HG02943 (cell line): ENCODE measurements around the gene ANKRD37.
"Not testable (repeated sequence)": the region's sequence is repeated elsewhere in the genome, so short reads cannot be mapped to it uniquely, and the experiment has no call there.

Experiments
- ATAC-seq: cut with Tn5 transposase; IDR thresholded peaks from one replicate; pipeline ENCODE4 v1.9.1; 2021; ENCODE audit warnings: mild to moderate bottlenecking, low read depth, moderate library complexity; ENCODE audit not compliant: unreplicated experiment

Gene ANKRD37, protein sequence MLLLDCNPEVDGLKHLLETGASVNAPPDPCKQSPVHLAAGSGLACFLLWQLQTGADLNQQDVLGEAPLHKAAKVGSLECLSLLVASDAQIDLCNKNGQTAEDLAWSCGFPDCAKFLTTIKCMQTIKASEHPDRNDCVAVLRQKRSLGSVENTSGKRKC

DNA sequence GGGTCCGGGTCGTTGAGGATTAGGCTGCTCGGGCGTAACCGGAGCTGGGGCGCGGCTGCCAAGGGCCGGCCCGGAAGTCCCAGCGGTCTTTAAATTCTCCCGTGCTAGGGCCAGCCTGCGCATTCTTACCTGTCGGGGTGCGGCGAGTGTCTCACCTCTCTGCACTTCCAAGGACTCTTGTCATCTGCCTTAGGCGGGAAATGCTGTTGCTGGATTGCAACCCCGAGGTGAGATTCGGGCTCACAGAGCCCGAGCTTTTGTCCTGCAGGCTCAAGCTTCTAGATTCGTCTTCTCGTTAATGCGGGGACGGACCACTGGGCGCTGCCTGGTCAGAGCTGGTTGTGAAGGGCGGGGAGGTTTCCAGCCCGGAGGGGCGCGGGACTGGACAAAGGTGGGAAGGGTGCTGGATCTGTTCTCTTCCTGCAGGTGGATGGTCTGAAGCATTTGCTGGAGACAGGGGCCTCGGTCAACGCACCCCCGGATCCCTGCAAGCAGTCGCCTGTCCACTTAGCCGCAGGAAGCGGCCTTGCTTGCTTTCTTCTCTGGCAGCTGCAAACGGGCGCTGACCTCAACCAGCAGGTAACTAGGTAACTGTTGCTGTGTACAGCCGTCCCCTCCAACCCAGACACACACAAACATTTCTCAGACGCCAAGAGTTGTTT is at the start of gene ANKRD37:
Gene ANKRD37 (plus strand): TSS at position 118 of the 662 bp plus-strand sequence. CDS start 83 bp downstream, at position 201.
- ATAC-seq = peak; percentile 4

DNA sequence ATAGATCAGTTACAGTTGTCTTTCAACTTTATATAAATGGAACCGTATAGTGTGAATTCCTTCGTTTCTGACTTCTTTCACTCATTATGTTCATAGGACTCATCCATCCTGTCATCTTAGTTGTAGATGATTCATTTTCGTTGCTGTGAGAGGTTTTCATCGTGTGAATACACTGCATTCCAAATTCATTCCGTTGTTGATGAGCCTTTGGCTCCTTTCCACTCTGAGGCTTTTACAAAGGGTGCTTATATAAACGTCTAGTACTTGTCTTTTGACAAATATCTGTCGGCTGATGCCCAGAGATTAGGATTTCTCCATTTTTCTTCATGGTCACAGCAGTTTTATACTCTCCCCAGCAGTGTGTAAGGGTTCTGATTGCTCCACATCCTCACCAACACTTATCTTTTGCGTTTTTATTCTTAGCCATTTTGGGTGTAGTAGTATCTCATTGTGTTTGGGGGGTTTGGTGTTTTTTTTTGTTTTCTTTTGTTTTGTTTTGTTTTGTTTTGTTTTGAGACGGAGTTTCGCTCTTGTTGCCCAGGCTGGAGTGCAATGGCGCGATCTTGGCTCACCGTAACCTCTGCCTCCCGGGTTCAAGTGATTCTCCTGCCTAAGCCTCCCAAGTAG is 49.6 kb upstream of the ANKRD37 start:
- no peak for ATAC-seq

DNA sequence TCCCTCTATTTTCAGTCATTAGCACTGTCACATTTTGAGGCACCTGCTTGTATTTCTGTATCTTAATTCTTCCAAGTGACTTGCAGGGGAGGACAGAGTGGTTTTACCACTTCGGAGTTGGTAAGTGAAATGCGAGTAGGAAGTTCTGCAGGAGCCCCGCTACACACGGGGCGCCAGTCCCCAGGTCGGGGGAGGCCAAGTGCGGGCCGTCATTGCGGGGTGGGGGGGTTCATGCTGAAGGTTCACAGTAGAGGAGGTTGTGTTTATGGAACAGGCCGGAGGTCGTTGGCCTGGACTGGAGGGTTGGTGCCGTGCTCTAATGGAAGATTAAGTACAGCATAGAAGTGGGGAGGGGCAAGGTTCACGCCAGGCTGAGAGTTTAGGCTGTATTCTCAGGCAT is 45.0 kb upstream of the ANKRD37 start:
- no peak for ATAC-seq

DNA sequence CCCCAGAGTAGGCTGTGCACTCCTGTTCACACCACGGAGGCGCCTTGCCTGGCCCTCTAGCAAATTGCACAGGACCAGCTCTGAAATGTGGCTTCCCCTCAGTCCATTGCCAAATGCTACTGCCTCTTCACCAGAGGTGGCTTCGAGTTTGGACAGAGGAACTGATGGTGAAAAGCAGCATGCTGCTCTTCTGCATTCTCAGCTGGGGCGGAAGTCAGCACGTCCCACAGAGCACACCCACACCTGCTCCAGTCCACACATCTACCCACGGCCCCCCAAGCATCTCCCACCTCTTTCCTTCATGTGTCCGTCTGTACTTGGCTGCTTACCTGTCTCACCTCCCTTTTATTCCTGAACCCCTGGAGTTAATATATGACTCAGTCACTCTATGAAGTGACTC is 44.4 kb upstream of the ANKRD37 start:
- no peak for ATAC-seq

DNA sequence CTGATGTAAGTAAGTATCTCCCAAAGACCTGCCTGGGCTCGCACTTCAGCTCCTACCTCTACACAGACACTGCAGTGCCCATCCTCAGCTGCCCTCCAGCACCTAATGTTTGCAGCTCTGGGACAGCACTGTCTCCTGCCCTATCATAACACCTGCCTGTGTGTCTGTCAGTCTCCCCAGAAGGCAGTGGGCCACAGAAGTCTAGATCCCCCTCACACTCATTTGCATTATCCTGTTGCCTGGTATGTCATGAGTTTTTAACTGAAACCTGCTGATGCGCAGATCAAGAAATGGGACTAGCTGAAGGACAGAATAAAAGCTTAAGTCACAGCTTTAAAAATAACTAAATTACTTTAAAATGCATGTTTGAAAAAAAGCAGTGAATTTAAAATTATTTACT is 43.9 kb upstream of the ANKRD37 start:
- no peak for ATAC-seq

DNA sequence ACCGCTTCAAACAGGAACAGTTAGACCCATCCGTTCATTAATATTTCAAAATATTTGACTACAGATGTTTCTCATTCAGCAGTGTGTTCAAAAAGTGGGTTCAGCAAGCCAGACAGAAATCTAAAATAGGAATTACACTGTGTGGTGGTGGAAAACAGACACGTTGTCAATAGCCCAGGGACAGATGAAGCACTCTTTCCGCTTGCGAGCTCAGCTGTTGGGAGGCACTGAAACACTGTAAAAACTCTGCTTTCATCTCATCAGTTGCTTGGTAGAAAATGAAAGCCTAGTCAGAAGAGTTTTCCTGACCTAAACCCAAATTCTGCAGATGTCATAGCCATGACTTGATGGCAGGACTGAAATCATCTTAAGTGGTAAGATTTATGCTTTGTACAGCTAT is 39.4 kb upstream of the ANKRD37 start:
- no peak for ATAC-seq

DNA sequence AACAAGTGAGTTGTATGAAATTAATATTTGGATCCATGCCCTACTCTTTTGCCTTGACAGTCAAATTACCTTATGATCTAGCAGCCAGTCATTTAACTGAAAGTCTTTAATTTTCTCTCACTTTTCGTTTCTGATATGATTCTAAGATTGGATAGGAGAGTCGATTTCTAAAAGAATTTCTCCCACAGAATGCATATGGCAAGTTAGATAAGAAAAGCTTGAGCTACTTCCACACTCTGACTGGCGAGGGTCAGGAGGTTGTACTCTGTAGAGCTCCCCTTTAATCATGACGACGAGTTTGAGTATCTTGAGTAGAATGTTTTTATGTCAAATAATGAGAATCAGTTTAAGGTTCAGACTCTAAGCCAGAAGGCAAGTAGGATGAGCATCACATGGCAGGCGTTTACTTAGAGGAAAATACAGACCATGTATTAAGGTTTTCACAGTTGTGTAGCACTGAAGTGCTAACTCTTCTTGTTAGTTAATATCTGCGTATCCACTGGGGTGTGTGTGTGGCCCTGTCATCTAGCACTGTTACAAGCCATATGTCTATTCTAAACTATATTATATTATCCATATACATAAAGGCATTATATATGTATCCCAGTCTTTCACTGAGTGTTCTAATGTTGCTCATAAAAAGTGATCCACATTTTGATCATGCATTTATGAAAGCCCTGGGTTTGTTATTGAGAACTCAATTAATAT is 38.8 kb upstream of the ANKRD37 start:
- ATAC-seq = no peak

DNA sequence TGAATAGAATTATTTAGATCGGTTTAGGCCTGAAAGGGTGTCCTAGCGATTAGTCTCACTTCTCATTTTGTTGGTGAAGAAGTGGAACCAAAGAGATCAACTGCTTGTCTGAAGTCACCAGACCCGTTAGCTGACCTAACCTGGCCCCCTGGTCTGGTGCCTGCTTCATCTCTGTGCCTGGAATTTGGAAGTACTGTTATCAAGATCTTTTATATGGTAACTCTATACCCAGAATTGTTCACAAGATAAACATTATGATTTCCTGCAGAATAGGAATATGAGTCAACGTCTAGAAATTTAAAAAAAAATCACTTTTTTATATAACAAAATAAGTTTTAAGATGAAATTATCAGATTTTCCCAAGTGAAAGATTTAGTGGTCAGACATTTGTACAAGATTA is 38.1 kb upstream of the ANKRD37 start:
- ATAC-seq = no peak

DNA sequence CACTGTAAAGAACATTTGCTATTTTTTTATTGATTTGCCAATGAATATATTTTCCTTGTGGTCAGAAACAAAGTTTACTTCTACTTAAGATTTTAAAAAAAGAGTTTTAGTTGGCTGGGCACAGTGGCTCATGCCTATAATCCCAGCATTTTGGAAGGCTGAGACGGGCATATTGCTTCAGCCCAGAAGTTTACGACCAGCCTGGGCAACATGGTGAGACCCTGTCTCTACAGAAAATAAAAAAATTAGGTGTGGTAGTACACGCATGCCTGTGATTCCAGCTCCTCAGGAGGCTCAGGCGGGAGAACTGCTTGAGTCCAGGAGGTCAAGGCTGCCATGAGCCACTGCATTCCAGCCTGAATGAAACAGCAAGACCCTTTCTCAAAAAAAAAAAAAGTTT is 37.7 kb upstream of the ANKRD37 start:
- no peak for ATAC-seq

DNA sequence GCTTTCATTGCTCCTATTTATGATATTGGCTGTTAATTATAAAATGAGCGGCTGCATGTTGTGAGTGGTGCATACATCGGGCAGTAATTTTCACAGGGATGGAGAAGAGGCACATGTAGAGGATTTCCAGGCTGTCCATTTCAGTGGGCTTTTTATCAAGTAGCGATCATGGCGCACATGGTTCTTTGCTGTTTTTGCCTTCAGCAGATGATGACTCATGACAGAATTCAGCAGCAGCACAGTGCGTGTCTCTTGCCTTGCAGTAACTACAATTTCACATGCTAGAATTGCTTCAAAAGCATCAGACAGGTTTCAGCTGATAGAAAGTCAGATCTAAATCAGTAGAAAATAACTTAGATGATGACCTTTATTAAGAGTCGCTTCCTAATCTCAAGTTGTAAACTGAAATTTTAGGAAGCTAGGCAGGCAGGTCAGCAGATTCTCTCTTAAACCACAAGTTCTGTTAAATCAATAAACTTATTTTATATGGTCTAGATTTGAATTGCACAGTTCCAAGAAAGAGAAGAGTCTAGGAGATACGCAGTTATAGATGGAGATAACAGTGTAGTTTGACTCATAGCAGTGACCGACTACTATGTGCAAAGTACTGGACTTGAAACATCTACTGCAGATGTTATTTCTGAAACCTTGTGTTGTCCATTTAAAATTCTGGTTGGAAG is 36.7 kb upstream of the ANKRD37 start:
- ATAC-seq = no peak

DNA sequence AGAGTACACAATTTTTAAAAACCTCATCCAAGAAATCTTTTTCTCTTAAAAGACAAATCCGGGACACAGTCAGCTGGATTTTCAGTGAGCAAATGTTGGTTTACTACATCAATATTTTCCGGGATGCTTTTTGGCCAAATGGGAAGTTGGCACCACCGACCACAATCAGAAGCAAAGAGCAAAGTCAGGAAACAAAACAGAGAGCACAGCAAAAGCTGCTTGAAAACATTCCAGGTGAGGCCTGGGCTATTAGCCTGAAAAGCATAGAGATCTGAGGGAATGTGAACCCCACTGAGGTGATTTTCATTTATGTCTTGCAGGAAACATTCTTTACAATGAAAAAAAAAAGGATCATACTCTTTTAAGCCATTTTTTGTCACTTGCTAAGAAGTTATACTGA is 34.8 kb upstream of the ANKRD37 start:
- ATAC-seq = no peak

DNA sequence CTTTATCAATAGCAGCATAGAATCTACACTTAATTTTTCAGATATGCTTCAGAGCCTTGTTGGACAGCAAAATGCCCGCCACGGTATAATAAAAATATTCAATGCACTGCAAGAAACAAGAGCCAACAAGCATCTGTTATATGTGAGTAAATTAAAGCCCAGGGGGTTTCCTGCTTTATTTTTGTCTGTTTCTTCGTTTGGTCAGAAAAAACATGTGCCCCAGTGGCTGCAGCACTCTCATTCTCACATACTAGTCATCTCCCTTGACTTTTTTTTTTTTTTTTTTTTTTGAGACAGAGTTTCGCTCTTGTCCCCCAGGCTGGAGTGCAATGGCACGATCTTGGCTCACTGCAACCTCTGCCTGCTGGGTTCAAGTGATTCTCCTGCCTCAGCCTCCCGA is 34.1 kb upstream of the ANKRD37 start:
- not testable (repeated sequence) for ATAC-seq

DNA sequence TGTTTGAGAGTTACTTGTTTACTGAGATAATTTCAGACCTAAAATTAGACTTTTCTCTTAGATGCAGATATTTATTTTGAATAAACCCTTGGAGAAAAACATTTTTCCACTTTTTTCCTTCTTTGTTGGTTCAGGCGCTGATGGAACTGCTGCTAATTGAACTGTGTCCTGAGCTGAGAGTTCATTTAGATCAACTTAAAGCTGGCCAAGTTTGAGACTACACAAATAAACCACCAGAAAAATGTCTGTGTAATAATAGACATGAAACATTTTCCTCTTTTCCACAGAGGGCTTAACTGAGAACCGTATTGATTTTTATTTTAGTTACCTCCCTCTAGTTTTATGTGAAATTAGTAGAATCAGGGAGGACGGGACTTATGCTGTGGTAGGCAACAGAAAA is 33.4 kb upstream of the ANKRD37 start:
- no peak for ATAC-seq

DNA sequence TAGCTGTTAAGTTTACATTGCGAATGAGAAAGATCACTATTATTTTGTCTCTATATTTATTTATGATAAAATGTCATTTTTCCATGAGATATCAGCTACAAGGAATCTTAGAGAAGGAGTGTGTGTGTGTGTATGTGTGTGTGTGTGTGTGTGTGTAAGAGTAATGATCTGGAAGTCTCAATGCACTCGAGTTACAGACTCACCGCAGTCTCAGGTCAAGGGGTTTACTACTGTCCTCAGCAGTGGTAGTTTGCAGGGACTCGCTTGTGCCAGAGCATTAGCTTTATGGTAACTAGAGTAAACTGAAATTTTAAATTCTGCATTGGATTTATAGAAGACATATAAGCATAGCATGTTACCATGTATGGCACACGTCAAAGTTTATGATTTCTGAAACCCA is 31.8 kb upstream of the ANKRD37 start:
- no peak for ATAC-seq

DNA sequence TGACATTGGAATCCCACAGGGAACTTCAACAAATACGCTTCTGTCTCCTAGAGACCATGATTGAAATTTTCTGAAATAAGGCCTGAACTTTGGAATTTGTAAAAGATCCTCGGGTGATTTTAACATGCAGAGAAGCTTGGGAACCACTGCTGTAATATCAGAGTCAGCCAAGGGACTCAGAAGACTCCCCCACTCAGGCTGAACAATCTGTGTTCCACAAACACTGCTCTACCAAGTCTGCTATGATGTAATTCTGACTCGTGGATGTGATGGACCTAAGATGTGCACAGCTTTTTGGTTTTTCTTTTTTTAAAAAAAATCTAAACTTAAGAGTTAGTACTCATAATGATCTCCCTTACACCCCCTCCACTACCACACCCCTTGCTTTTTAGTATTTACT is 26.9 kb upstream of the ANKRD37 start:
- ATAC-seq = no peak

DNA sequence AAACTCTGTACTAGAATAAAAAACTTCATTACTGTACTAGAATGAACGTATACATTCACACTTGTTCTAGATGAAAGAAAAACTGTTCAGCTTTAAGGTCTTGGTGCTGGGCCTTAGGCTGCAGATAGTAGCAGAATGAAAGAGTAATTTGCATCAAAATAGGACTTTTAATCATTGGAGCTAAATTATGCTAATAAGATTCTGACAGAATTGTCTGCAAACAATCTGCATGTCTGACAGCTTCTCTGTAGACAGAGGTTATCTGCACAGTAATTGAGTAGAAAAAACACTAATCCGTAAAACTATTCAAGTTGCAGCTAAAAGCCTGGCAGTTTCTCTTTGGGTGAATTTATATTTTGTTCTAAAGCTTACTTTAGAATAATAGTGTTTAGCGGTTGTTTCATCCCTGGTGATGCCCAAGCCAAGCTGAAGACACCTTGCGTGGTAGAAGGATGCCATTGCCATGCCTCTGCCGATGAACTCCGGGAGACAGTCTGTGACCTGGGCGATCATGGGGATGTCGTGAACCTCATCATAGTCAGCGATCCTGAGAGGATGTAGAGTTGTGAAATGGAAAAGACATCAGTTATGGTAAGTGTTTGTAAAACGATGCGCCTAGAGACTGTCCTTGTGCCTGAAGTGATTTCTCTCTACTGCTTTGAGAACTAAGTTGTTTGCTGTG is 26.2 kb upstream of the ANKRD37 start:
- no peak for ATAC-seq

DNA sequence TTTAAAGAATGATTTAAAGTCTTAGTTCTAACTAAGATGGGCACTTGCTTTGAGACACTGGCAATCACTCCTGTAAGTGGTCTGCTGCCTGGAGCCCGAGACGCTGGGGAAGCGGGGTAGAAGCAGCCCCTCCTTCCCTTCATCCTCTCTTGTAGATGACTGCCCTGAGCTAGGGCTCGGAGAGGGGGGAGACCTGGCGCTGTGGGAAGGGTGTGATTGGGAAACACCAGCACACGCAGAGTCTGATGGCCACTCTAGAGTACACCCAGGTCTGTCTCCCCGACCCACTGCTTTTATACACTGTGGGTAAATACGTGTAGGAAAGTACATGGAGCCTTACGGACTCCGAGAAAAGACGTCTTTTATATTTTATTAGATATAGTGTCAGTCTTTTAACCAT is 24.9 kb upstream of the ANKRD37 start:
- no peak for ATAC-seq

DNA sequence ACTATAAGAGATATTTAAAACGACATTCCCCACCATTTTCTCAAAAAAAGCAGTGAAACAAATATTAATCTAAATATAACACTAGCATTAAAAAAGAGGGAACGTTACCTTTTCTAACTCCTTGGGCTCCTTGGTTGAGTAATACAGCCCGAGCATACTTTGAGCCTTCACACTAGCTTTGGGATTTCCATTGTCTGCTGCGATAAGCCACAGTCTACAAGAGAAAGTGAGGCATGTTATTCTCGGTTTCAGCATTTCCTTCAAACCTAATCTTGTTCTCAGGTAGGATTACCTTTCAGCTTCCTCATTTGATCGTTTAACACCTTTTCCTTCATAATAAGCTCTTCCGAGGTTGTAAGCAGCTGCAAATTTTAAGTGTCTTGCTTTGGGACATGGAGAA is 22.6 kb upstream of the ANKRD37 start:
- no peak for ATAC-seq

DNA sequence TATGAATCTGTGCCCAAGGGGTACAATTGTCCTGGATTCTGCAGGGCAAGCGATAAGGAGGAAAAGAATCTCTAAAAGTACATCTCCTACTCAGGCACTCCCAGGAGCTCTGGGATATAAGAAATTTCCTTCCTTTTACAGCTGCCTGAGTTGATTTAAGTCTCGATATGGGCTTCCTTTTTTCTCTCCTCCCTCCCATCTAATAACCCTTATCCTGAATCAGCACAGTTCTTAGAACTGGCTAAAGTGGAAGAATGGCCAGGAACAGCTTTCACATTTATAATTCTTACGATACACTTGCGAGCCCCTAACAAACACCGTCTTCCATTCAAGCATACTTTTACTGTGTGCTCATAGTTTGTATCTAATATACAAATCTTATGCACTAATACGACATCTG is 22.1 kb upstream of the ANKRD37 start:
- no peak for ATAC-seq

DNA sequence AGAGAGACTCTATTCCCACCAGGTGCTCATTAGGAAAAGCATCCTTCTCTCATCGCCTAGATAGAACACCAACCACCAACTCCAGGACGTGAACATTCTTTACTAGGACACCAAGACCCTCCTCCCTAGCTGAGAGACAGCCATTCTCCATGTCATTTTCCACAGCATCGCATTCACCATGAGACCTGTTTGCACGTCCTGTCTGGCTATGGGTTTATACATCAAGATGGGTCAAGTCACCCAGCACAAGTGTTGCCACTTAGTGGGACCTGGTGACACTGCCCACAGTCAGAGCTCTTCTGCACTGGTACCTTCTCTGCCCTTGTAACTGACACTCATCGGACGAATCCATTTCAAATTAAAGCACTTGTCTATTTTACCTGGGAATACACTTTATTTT is 18.4 kb upstream of the ANKRD37 start:
- no peak for ATAC-seq
